SK-N-SH (cell line): ENCODE measurements around the gene PTGIS. TPM values are rescaled to one million over a fixed set of nuclear protein-coding genes. Genes with fewer than 3 reads are reported as not detected.

Source experiments
- CTCF ChIA-PET: fragments of 300-600, 350-600 bp; formaldehyde crosslinking; extraction: SDS; loops from one replicate; lab custom pipeline; 2021; lab: Yijun Ruan, JAX
- POLR2A ChIA-PET: fragments of 350-600 bp; sonication (Branson Sonifier 250); formaldehyde crosslinking; extraction: SDS; loops from one replicate; lab custom pipeline; 2020; ENCODE audit warnings: antibody characterized with exemption, inconsistent platforms; lab: Yijun Ruan, JAX
- DNase-seq: peaks from one replicate; pipeline ENCODE4 v3.0.0; 2012
- H2AFZ ChIP-seq: fragments of 200-600 bp; sonication (generic); 2 replicates; pipeline ENCODE4 v1.8.1; 2016; ENCODE audit warnings: antibody characterized with exemption, mild to moderate bottlenecking, low read depth
- H3F3A ChIP-seq: fragments of 200-600 bp; sonication (generic); replicated peaks from 2 replicates; pipeline ENCODE3; 2016; ENCODE audit warnings: antibody characterized with exemption, mild to moderate bottlenecking; ENCODE audit not compliant: insufficient read depth
- H3K27ac ChIP-seq, 2 experiments: fragments of 200-500 bp in 1 of 2; fragments of 200-600 bp in 1 of 2; sonication (Bioruptor generic) in 1 of 2; sonication (generic), shearing (Covaris generic) in 1 of 2; 2 replicates each; pipeline versions ENCODE4 v1.5.1 to v1.6.1; 2014 to 2016; ENCODE audit warnings: low read depth in 2 of 2, inconsistent platforms in 1 of 2, low read length in 1 of 2, mild to moderate bottlenecking in 1 of 2, mixed read lengths in 1 of 2
- H3K27me3 ChIP-seq: fragments of 200-600 bp; sonication (generic), shearing (Covaris generic); 2 replicates; pipeline ENCODE4 v1.6.1; 2016; ENCODE audit warnings: mixed run types; ENCODE audit not compliant: insufficient read depth
- H3K36me3 ChIP-seq, 2 experiments: fragments of 200-500 bp in 1 of 2; fragments of 200-600 bp in 1 of 2; sonication (Bioruptor generic) in 1 of 2; sonication (generic) in 1 of 2; replicated peaks in 1 of 2; 2 replicates each; pipeline versions ENCODE3 to v1.5.1; 2014 to 2016; ENCODE audit warnings: low read length in 1 of 2, mild to moderate bottlenecking in 1 of 2; ENCODE audit not compliant: insufficient read depth in 2 of 2, control insufficient read depth in 1 of 2
- H3K4me1 ChIP-seq, 2 experiments: fragments of 200-500 bp in 1 of 2; fragments of 200-600 bp in 1 of 2; sonication (Bioruptor generic) in 1 of 2; sonication (generic), shearing (Covaris generic) in 1 of 2; 2 replicates each; pipeline versions ENCODE4 v1.5.1 to v1.6.1; 2014 to 2016; ENCODE audit warnings: low read depth in 1 of 2, low read length in 1 of 2, mixed run types in 1 of 2; ENCODE audit not compliant: insufficient read depth in 2 of 2, control insufficient read depth in 1 of 2
- H3K4me2 ChIP-seq: fragments of 200-600 bp; sonication (generic), shearing (Covaris generic); 2 replicates; pipeline ENCODE4 v1.6.1; 2017; ENCODE audit warnings: mixed run types
- H3K4me3 ChIP-seq, 2 experiments: fragments of 200-500 bp in 1 of 2; fragments of 200-600 bp in 1 of 2; sonication (Bioruptor generic) in 1 of 2; sonication (generic), shearing (Covaris generic) in 1 of 2; 2 replicates each; pipeline versions ENCODE4 v1.5.1 to v1.8.1; 2014 to 2016; ENCODE audit warnings: low read depth in 2 of 2, inconsistent platforms in 1 of 2, low read length in 1 of 2, mild to moderate bottlenecking in 1 of 2, mixed read lengths in 1 of 2, moderate library complexity in 1 of 2
- H3K79me2 ChIP-seq: fragments of 200-600 bp; sonication (generic); 2 replicates; pipeline ENCODE4 v1.8.1; 2017; ENCODE audit warnings: mild to moderate bottlenecking; ENCODE audit not compliant: insufficient read depth
- H3K9ac ChIP-seq: fragments of 200-600 bp; sonication (generic); 2 replicates; pipeline ENCODE4 v1.6.1; 2017; ENCODE audit warnings: mixed run types
- H3K9me2 ChIP-seq: fragments of 200-600 bp; sonication (generic); 2 replicates; pipeline ENCODE4 v1.6.1; 2017; ENCODE audit warnings: mixed run types
- H3K9me3 ChIP-seq: fragments of 200-600 bp; sonication (generic); 2 replicates; pipeline ENCODE4 v1.6.1; 2017; ENCODE audit warnings: mixed run types, mild to moderate bottlenecking, moderate library complexity
- H4K20me1 ChIP-seq: fragments of 200-600 bp; sonication (generic); 2 replicates; pipeline ENCODE4 v1.6.1; 2017; ENCODE audit warnings: mild to moderate bottlenecking, mixed run types; ENCODE audit not compliant: insufficient read depth
- ELF1 ChIP-seq: IDR thresholded peaks from 2 replicates; pipeline ENCODE4 v1.4.0; 2012
- GATA2 ChIP-seq: sonication (generic); formaldehyde crosslinking; IDR thresholded peaks from 2 replicates; pipeline ENCODE4 v1.5.0; 2020; ENCODE audit warnings: mild to moderate bottlenecking, missing genetic modification reagents
- JUND ChIP-seq: IDR thresholded peaks from 2 replicates; pipeline ENCODE4 v1.4.0; 2012
- SMC3 ChIP-seq: IDR thresholded peaks from 2 replicates; pipeline ENCODE4 v1.6.1; 2012; ENCODE audit warnings: low read depth, low read length, improper control_type of control experiment
- TAF1 ChIP-seq: IDR thresholded peaks from 2 replicates; pipeline ENCODE4 v1.6.1; 2012; ENCODE audit warnings: low read depth, mild to moderate bottlenecking, low read length, moderate library complexity, borderline replicate concordance
- YY1 ChIP-seq: IDR thresholded peaks from 2 replicates; pipeline ENCODE4 v1.4.0; 2012; ENCODE audit warnings: low read depth, mild to moderate bottlenecking
- WGBS: methylation state at CpG from one replicate; pipeline ENCODE4 v1.1.6; 2017; ENCODE audit warnings: low lambda C conversion rate; 5-methylcytosine and 5-hydroxymethylcytosine counted together
- polyA plus RNA-seq, 3 experiments: library from polyadenylated mRNA; depleted of rRNA; stranded (reverse); fragments of >200 nt; gene quantifications; 2 replicates each; pipeline ENCODE4 v1.2.3, GENCODE V29; 2012
- TF ChIP-seq, protein P1 (sequence below): IDR thresholded peaks from 2 replicates; pipeline ENCODE4 v1.6.1; 2012; ENCODE audit warnings: mild to moderate bottlenecking, low read depth, low read length, moderate library complexity
- TF ChIP-seq, protein P2 (sequence below): IDR thresholded peaks from 2 replicates; pipeline ENCODE4 v1.4.0; 2012; ENCODE audit warnings: low read depth, borderline replicate concordance

The PTGIS gene
- polyA plus RNA-seq, 1 of the 3 experiments (the other 2 are of a cell fraction) = 1.0 TPM

DNA sequence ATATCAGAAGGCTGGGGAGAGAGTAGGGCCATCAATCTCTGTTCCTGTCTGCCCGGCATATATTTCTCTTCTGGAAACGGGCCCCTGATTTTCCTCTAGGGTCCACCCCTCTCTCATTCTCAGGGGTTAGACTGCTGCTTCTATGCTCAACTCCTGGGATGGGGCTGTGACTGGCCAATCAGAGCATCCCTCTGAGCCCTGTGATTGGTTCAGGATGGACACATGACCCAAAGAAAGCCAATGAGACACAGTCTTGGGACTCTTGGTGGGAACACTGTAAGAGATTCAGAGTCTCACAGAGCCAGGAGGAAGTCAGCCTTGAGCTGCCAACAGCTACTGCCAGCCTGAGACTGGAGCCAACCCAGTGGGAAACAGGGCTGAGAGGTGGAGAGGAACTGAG is 54.4 kb downstream of the PTGIS start:
- POLR2A ChIA-PET = no interaction called here
- 67% methylated on average over 2 of the region's 2 CpGs for WGBS
- no peaks in the 10 kb centered on the region for H3K79me2 ChIP-seq
- peaks cover 0 to 8% of the 10 kb centered on the region in 2 experiments; a peak in 2 of 4 replicates for H3K4me1 ChIP-seq
- H3K36me3 ChIP-seq = no peaks in the 10 kb centered on the region
- peaks cover 8% of the 10 kb centered on the region for H3F3A ChIP-seq
- TF ChIP-seq, protein P1, sequence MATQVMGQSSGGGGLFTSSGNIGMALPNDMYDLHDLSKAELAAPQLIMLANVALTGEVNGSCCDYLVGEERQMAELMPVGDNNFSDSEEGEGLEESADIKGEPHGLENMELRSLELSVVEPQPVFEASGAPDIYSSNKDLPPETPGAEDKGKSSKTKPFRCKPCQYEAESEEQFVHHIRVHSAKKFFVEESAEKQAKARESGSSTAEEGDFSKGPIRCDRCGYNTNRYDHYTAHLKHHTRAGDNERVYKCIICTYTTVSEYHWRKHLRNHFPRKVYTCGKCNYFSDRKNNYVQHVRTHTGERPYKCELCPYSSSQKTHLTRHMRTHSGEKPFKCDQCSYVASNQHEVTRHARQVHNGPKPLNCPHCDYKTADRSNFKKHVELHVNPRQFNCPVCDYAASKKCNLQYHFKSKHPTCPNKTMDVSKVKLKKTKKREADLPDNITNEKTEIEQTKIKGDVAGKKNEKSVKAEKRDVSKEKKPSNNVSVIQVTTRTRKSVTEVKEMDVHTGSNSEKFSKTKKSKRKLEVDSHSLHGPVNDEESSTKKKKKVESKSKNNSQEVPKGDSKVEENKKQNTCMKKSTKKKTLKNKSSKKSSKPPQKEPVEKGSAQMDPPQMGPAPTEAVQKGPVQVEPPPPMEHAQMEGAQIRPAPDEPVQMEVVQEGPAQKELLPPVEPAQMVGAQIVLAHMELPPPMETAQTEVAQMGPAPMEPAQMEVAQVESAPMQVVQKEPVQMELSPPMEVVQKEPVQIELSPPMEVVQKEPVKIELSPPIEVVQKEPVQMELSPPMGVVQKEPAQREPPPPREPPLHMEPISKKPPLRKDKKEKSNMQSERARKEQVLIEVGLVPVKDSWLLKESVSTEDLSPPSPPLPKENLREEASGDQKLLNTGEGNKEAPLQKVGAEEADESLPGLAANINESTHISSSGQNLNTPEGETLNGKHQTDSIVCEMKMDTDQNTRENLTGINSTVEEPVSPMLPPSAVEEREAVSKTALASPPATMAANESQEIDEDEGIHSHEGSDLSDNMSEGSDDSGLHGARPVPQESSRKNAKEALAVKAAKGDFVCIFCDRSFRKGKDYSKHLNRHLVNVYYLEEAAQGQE = no peak
- no peak for TF ChIP-seq JUND
- TF ChIP-seq GATA2 (CRISPR knock-in tag) = no peak
- TF ChIP-seq, protein P2, sequence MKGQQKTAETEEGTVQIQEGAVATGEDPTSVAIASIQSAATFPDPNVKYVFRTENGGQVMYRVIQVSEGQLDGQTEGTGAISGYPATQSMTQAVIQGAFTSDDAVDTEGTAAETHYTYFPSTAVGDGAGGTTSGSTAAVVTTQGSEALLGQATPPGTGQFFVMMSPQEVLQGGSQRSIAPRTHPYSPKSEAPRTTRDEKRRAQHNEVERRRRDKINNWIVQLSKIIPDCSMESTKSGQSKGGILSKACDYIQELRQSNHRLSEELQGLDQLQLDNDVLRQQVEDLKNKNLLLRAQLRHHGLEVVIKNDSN = 0 out of 2 replicates have a peak, but pooled peaks have one; percentile 28
- H3K27ac ChIP-seq = no peak overlapping the region
- no peaks in the 10 kb centered on the region for H3K9me2 ChIP-seq
- CTCF ChIA-PET = interaction anchor here (0.6 to 15.8 kb wide), 5 partner anchors 28 to 181 kb away, joined by 3 to 317 read pairs (median 3); no protein-coding TSS in a partner anchor
- no peaks in the 10 kb centered on the region for H4K20me1 ChIP-seq
- H3K9ac ChIP-seq = no peak overlapping the region
- no peak overlapping the region for H2AFZ ChIP-seq
- DNase-seq = no peak
- H3K4me2 ChIP-seq = no peak overlapping the region
- no peaks in the 10 kb centered on the region for H3K9me3 ChIP-seq
- no peaks in the 10 kb centered on the region for H3K27me3 ChIP-seq
- no peak overlapping the region for H3K4me3 ChIP-seq

GRCh38 chr20:49513009-49513408 is 54.9 kb downstream of the PTGIS start:
- Histone ChIP-seq H4K20me1 (no peaks in the 10 kb centered on the region), H3K4me3 (no peak overlapping the region), H3K4me1 (peaks cover 3 to 8% of the 10 kb centered on the region in 2 experiments; a peak in 2 of 4 replicates), H3K9ac (no peak overlapping the region), H3F3A (peaks cover 8% of the 10 kb centered on the region), H3K4me2 (no peak overlapping the region), H2AFZ (no peak overlapping the region), H3K27me3 (no peaks in the 10 kb centered on the region), H3K9me2 (no peaks in the 10 kb centered on the region), H3K36me3 (no peaks in the 10 kb centered on the region), H3K9me3 (no peaks in the 10 kb centered on the region), H3K79me2 (no peaks in the 10 kb centered on the region), H3K27ac (no peak overlapping the region)
- CTCF ChIA-PET = interaction anchor here (0.6 to 15.8 kb wide), 4 partner anchors 28 to 180 kb away, joined by 3 to 317 read pairs (median 3); no protein-coding TSS in a partner anchor
- TF ChIP-seq TAF1 (no peak), YY1 (no peak), ELF1 (no peak), SMC3 (no peak)
- POLR2A ChIA-PET = no interaction called here
- no peak for DNase-seq
- WGBS = 56% methylated on average over 11 of the region's 11 CpGs
